NCI-H1105 (cell line): ENCODE measurements around the gene NEAT1.
"Not testable (repeated sequence)": the region's sequence is repeated elsewhere in the genome, so short reads cannot be mapped to it uniquely, and the experiment has no call there.

Experiments
- DNase-seq: peaks from one replicate; lab custom pipeline; 2025; lab: John Stamatoyannopoulos, UW

Gene NEAT1

GRCh38 chr11:65434667-65435410, 12.2 kb downstream of the NEAT1 start:
- DNase-seq, result no peak

GRCh38 chr11:65435411-65435931, 12.9 kb downstream of the NEAT1 start:
- DNase-seq, result no peak

DNA sequence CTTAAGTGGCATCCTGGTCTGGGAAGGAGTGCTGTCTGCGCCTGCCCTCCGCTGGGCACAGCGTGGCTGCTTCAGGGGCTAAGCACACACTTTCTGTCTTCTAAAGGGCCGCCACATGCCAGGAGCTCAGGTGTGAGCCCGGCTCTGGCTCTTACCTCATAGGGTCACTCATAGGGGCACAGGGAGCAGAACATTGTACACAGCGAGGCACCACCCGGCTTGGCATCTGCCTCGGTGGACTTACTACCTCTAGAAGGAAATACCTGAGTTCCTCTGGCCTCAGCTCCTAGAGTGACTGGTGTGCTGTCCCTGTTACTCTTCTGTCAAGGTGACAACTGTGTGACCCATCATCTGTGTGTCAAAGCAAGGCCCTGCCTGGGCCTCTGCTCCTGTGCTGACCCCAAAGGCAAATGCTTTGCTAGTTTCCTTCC, 13.4 kb downstream of the NEAT1 start:
- no peak for DNase-seq

DNA sequence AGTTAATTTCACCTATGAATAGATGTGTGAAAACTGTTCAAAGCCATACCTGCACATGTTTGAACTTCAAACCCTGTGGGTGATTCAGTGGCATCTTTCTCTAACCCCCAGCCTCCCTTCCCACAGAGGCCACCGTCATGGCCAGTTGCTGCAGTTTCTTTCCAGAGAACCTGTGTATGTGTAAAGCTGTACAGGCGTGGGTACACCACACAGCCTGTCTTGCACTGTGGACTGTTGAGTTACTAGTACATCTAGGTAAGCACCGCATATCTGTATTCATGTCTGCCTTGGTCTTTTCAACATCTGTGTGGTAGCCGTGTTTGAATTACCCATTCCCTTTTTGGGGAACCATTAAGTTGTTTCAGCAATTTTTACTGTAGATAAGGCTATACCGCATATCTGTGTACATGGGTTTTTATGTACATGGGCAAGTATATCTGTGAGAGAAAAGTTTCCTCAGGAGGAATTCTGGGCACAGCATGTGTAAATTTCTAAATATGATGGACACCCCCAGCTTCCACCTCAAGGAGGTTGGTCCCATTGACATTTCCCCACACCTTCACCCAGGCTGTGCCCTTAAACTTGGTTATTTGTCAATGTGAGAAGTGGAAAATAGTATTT, 13.9 kb downstream of the NEAT1 start:
- DNase-seq, result no peak

DNA sequence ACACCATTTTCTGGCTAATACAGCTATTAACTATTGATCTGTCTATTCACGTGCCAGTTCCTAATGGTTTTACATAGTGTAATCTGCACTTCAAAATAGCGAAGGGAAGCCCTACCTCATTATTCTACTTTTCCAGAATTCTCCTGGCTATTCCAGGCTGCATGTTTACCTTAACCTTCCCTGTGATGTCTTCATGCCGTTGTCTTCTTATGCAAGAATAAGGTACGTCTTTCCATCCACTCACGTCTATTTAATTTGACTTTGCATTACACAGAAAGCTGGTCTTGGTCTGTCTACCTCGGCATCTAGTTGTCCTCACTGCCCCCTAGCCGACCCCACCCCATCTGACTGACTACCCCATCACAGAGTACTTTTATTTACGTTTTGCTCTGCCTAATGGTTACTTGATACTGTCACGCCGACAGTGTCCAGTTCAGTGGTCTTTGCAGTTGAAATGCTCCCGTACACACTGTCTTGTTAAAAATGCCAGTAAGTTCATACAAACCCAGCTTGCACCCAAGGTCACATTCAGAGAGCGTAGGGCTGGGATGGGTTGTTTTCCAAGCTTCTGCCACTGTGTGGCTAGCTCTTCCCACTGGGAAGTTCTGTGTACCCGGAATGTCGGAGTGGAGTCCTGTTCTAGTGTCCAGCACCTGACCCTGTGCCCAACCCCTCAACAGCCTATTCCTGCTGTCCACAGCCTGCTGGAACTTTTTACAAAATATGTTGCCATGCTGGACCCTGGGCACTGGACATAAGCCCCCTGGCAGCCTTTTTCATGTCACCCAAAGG, 15.0 kb downstream of the NEAT1 start:
- DNase-seq, result no peak

DNA sequence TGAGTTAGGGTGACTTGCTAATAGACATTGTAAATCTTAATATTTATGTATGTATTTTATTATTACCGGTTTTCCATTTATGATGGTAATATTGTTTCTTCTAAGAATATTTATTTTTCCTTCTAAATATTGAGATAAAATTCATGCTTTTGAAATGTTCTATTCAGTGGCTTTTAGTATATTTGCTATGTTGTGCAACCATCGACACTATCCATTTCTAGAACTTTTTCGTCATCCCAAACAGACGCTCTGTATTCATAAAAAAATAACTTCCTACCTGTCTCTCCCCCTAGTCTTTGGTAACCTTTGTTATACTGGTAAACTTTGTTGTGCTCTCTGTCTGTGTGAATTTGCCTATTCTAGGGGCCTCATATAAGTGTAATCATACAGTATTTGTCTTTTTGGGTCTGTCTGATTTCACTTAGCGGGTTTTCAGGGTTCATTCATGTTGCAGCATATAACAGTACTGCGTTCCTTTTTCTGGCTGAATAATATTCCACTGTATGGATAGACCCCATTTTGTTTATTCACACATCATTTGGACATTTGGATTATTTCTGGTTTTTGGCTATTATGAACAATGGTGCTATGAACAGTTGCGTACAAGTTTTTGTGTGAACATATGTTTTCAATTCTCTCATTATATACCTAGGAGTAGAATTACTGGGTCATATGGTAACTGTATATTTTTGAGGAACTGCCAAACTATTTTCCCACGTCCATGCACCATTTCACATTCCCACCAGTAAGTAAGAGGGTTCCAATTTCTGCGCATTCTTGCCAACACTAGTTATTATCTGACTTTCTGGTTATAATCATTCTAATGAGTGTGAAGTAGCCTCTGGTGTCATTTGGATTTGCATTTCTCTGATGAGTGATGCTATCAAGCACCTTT, 15.9 kb downstream of the NEAT1 start:
- DNase-seq, result no peak

DNA sequence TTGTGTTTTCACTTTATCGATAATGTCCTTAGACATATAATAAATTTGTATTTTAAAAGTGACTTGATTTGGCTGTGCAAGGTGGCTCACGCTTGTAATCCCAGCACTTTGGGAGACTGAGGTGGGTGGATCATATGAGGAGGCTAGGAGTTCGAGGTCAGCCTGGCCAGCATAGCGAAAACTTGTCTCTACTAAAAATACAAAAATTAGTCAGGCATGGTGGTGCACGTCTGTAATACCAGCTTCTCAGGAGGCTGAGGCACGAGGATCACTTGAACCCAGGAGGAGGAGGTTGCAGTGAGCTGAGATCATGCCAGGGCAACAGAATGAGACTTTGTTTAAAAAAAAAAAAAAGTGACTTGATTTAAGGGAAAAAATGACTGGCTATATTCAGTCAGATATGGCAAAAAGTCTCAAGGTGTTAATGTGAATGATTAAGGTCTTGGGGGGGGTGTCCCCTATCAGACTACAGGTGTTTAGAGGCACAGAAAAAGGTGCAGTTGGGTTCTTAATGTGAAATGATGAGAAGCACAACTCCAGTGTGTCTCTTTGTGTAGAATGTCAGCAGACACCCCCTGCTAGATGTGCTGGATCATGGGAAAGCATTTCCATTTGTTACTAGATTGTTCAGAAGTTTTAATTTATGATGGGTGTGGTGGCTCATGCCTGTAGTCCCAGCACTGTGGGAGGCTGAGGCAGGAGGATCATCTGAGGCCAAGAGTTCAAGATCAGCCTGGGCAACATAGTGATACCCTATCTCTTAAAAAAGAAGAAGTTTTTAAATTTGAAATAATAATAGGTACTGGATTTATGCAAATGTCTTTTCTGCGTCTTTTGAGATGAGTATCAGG, 17.0 kb downstream of the NEAT1 start:
- DNase-seq, result no peak

- DNase-seq, result no peak
These were observed 18.4 kb downstream of the NEAT1 start for GRCh38 chr11:65440831-65441499.

GRCh38 chr11:65442842-65443331, 20.3 kb downstream of the NEAT1 start:
- DNase-seq, result no peak

DNA sequence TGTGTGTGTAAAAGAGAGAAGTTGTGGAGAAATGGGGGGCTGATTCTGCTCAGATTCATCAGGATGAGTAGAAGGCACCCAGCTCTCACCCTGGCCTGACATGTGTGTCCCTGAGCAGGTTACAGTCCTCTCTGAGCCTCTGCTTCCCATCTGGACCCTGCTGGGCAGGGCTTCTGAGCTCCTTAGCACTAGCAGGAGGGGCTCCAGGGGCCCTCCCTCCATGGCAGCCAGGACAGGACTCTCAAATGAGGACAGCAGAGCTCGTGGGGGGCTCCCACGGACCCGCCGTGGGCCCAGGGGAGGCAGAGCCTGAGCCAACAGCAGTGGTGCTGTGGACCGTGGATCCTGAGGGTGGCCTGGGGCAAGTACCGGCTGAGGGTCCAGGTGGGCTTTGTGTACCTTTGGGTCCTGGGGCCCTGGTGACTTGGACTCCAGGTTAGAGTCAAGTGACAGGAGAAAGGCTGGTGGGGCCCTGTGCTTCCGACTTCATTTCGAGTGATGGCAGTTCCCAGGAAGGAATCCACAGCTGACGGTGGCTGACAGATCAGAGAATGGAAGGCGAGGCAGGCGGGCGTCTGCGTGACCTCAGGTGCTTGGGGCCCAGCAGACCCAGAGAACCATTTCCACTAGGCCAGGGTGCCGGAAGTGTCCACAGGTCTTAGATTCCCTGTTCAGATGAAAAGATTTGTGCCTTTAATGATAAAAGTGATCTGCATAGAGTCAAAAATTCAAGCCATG, 21.9 kb downstream of the NEAT1 start:
- no peak for DNase-seq

GRCh38 chr11:65445101-65445603, 22.6 kb downstream of the NEAT1 start:
- no peak for DNase-seq

- DNase-seq, result no peak
These were observed 23.2 kb downstream of the NEAT1 start for GRCh38 chr11:65445604-65446445.

DNA sequence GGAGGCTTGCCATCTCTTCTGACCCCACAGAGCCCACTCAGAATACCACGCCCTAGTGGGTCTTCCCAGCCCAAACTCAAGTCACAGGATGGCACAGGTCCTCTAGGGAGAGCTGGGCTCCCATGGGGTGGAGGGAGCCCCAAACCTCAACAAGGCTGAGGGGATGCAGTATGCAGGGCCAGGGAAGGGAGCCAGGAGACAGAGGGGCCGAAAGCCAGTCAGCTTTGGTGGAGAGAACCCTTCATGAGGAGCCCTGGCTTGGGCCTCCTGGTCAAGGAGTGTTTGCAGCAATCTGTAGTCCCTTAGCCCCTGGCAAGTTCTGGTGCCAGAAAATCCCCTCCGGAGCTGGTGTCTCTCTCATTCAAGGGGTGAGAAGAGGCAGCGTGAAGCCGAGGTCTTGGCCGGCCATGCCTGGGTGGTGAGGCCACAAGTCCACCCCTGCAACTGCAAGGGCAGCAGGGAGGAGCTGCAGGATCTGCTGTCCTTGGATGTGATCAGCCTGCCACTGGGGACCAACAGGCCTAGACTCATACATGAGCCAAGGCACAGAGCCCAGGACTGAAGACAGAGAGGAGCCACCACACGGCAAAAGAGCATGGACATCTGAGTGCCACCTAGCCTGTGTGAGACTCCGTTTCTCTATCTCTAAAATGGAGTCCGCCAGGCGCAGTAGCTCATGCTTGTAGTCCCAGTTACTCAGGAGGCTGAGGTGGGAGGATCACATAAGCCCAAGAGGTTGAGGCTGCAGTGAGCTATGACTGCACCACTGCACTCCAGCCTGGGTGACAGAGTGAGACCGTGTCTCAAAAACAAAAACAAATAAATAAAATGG, 24.1 kb downstream of the NEAT1 start:
- DNase-seq, result no peak

DNA sequence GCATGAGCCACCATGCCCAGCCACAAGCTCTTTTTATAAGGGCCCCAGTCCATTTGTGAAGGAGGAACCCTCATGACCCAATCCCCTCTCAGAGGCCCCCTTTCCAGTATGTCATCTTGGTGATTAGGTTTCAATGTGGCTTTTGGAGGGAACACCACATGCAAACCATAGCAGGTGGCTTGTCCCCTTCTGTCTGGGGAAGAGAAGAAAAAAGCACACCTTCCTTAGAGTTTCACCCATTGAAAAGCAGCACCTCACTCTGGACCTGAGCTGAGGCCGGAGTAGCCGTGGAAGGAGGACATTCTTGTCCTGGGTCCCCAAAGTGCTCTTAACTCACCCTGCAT, 25.4 kb downstream of the NEAT1 start:
- no peak for DNase-seq

DNA sequence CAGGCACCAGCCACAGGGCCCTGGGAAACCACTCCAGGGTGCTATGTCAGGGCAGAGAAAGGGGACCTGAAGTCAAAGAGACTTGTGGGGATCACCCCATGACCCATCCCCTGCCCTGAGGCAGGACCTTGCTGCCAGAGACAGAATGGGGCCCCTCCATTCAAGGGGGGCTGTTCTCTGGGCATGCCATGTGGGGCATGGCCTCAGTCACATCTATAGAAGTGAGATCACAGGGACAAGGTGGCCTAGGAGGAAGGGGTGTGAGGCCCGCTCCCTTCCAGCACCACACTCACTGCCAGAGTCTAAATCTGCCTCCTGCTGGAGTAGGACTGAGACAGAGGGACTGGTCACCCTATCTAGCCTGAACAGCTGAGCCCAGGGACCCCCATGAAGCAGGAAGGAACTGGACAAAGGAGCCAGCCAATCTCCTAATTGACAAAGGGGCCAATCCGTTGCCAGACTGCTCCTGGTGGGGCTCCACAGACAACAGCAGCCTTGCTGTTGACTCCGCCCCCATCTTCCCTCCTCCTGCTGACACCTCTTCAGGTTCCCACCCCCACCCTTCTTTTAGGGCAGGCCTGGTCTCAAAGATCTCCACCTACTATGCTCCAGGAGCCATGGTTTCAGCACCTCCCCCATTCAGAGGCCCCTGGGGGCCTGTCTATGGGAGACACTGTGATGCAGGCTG, 26.0 kb downstream of the NEAT1 start:
- DNase-seq, result no peak

- DNase-seq, result not testable (repeated sequence)
These were observed 28.7 kb downstream of the NEAT1 start for GRCh38 chr11:65451301-65451700.

DNA sequence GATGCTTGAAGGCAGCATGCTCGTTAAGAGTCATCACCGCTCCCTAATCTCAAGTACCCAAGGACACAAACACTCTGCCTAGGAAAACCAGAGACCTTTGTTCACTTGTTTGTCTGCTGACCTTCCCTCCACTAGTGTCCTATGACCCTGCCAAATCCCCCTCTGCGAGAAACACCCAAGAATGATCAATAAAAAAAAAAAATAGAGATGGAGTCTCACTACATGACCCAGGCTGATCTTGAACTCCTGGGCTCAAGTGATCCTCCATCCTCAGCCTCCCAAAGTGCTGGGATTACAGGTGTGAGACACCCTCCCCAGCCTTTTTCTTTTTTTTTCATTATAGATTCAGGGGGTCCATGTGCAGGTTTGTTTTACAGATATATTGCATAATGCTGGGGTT, 29.7 kb downstream of the NEAT1 start:
- DNase-seq, result not testable (repeated sequence)
